GM18858 (cell line): Measurements from ENCODE around the gene GAA.
"Not testable (repeated sequence)": the region's sequence is repeated elsewhere in the genome, so short reads cannot be mapped to it uniquely, and the experiment has no call there.

Experiments
- ATAC-seq: cut with Tn5 transposase; IDR thresholded peaks from one replicate; pipeline ENCODE4 v1.9.1; 2021; ENCODE audit not compliant: unreplicated experiment

The GAA gene

GRCh38 chr17:80145076-80146075, 44.0 kb downstream of the GAA start:
- no peak for ATAC-seq

GRCh38 chr17:80146121-80147034, 45.0 kb downstream of the GAA start:
- ATAC-seq = no peak

- ATAC-seq = peak; percentile 74
Measured at GRCh38 chr17:80147035-80147822, 45.8 kb downstream of the GAA start, which contains the start of gene EIF4A3. Gene EIF4A3, minus strand, starts transcription at chr17:80147128. Its CDS starts 167 bp downstream, at chr17:80146961.

GRCh38 chr17:80151333-80151732, 50.0 kb downstream of the GAA start:
- ATAC-seq = no peak

- ATAC-seq = no peak
Measured at GRCh38 chr17:80152081-80152702, 50.8 kb downstream of the GAA start.

- ATAC-seq = no peak
Measured at GRCh38 chr17:80153004-80153403, 51.6 kb downstream of the GAA start.

- no peak for ATAC-seq
Measured at GRCh38 chr17:80154166-80154565, 52.8 kb downstream of the GAA start.

- not testable (repeated sequence) for ATAC-seq
Measured at GRCh38 chr17:80155600-80155999, 54.2 kb downstream of the GAA start.

- no peak for ATAC-seq
Measured at GRCh38 chr17:80158846-80159245, 57.5 kb downstream of the GAA start.

GRCh38 chr17:80160536-80160935, 59.2 kb downstream of the GAA start:
- no peak for ATAC-seq

- no peak for ATAC-seq
Measured at GRCh38 chr17:80163336-80163735, 62.0 kb downstream of the GAA start.

GRCh38 chr17:80164185-80164584, 62.8 kb downstream of the GAA start:
- no peak for ATAC-seq

- no peak for ATAC-seq
Measured at GRCh38 chr17:80166446-80166845, 65.1 kb downstream of the GAA start.

GRCh38 chr17:80168371-80168770, 67.0 kb downstream of the GAA start:
- no peak for ATAC-seq

GRCh38 chr17:80169107-80169506, 67.7 kb downstream of the GAA start:
- ATAC-seq = no peak
